Breast epithelium (tissue), 3 donors: ENCODE measurements around the gene FOXC2.

Experiments
- CTCF ChIP-seq, 3 donors: fragments of 450-650 bp; IDR thresholded peaks; one replicate each; pipeline ENCODE4 v1.5.1; 2016 to 2017; ENCODE audit warnings: antibody characterized with exemption in 3 of 3, mild to moderate bottlenecking in 3 of 3, moderate library complexity in 3 of 3
- POLR2A ChIP-seq: fragments of 450-650 bp; IDR thresholded peaks from one replicate; pipeline ENCODE4 v1.6.1; 2016; ENCODE audit warnings: antibody characterized with exemption, mild to moderate bottlenecking, moderate library complexity
- POLR2AphosphoS5 ChIP-seq, 3 donors: sonication (generic); formaldehyde crosslinking; IDR thresholded peaks; one replicate each; pipeline ENCODE4 v1.6.1; 2017; ENCODE audit warnings: antibody characterized with exemption in 3 of 3

GRCh38 chr16:86524029-86524428, 42.6 kb upstream of the FOXC2 start:
- TF ChIP-seq CTCF (IDR thresholded peaks at IDR 0.05) (no peak), POLR2A (no peak), POLR2AphosphoS5 (IDR thresholded peaks at IDR 0.05) (no peak)
